H1 (cell line): ENCODE data around the gene LCN10. TPM values are rescaled to one million over a fixed set of nuclear protein-coding genes. Genes with fewer than 3 reads are reported as not detected.

Experiments
- CBX5 ChIP-seq: fragments of 300-800, 300-1000 bp; sonication (generic); IDR thresholded peaks from 2 replicates; pipeline ENCODE4 v1.7.1; 2016; ENCODE audit warnings: antibody characterized with exemption, low read length, low read depth
- CHD1 ChIP-seq: IDR thresholded peaks from 2 replicates; pipeline ENCODE4 v1.6.1; 2012; ENCODE audit warnings: low read depth, low read length, improper control_type of control experiment
- JUN ChIP-seq: IDR thresholded peaks from 2 replicates; pipeline ENCODE4 v1.6.1; 2011; ENCODE audit warnings: low read depth, mild to moderate bottlenecking, improper control_type of control experiment, low read length
- RAD21 ChIP-seq, 2 experiments: IDR thresholded peaks in 1 of 2; conservative IDR thresholded peaks in 1 of 2; 2 replicates each; pipeline ENCODE4 v1.6.1; 2011; ENCODE audit warnings: low read depth in 2 of 2, low read length in 2 of 2, improper control_type of control experiment in 1 of 2, inconsistent platforms in 1 of 2, mild to moderate bottlenecking in 1 of 2, moderate library complexity in 1 of 2
- SIN3A ChIP-seq, 2 experiments: IDR thresholded peaks in 1 of 2; conservative IDR thresholded peaks in 1 of 2; 2 replicates each; pipeline ENCODE4 v1.6.1; 2011 to 2012; ENCODE audit warnings: low read length in 2 of 2, improper control_type of control experiment in 1 of 2, low read depth in 1 of 2, mild to moderate bottlenecking in 1 of 2
- SIX5 ChIP-seq: IDR thresholded peaks from 2 replicates; pipeline ENCODE4 v1.6.1; 2011; ENCODE audit warnings: mild to moderate bottlenecking, low read depth, low read length
- TBP ChIP-seq: IDR thresholded peaks from 2 replicates; pipeline ENCODE4 v1.6.1; 2011; ENCODE audit warnings: low read depth, low read length, improper control_type of control experiment
- YY1 ChIP-seq: IDR thresholded peaks from 2 replicates; pipeline ENCODE4 v1.6.1; 2011; ENCODE audit warnings: low read depth, mild to moderate bottlenecking, low read length
- ZNF274 ChIP-seq: IDR thresholded peaks from 2 replicates; pipeline ENCODE4 v1.7.0; 2012; ENCODE audit warnings: low read length, borderline replicate concordance; ENCODE audit errors: extremely low read depth
- polyA plus RNA-seq, 7 experiments: library from polyadenylated mRNA; depleted of rRNA in 3 of 7; stranded (reverse) in 5 of 7; unstranded in 2 of 7; fragments of >200 nt in 5 of 7; fragments of 200-250 nt in 2 of 7; gene quantifications; 1 replicate in 5 of 7; 2 replicates in 1 of 7; 4 replicates in 1 of 7; pipeline versions ENCODE4 v1.2.1 to v1.2.3, GENCODE V29; 2011 to 2013; ENCODE audit warnings: missing spikeins in 2 of 7, mixed read lengths in 2 of 7
- total RNA-seq: library from RNA; stranded (reverse); fragmentation: NEBNext Ultra II Directional; extraction: Animal tissue kit (Norgen Biotek cat#: 25700); gene quantifications from 2 replicates; pipeline ENCODE4 v1.2.1, GENCODE V29; 2021

Gene LCN10
- total and polyA plus RNA-seq, 2 of the 8 experiments (the other 6 are each of a cell fraction or from before 2014, with no cell fraction given) = 2.6 to 2.8 TPM

GRCh38 chr9:136714096-136714892 is 28.4 kb downstream of the LCN10 start (continued):
- TF ChIP-seq JUN (no peak), ZNF274 (no peak), RAD21 (IDR thresholded peaks at IDR 0.05 in 1 of 2, conservative IDR thresholded peaks at IDR 0.05 in 1 of 2; ENCODE audit: low read depth in 2 of 2, low read length in 2 of 2) (no peak), YY1 (no peak), SIN3A (conservative IDR thresholded peaks at IDR 0.05 in 1 of 2, IDR thresholded peaks at IDR 0.05 in 1 of 2; ENCODE audit: low read depth in 1 of 2, low read length in 2 of 2) (no peak), CHD1 (no peak), CBX5 (no peak), SIX5 (no peak), TBP (no peak)
